H9 (cell line): ENCODE data around the gene FSIP1. TPM values are rescaled to one million over a fixed set of nuclear protein-coding genes. Genes with fewer than 3 reads are reported as not detected.

Source experiments
- DNase-seq: peaks from one replicate; pipeline ENCODE4 v3.0.0-alpha.2; 2017
- H2AFZ ChIP-seq: one replicate; pipeline ENCODE4 v1.6.1; 2013; ENCODE audit warnings: mild to moderate bottlenecking, low read length, control low read depth, moderate library complexity
- H2AK5ac ChIP-seq: 2 replicates; pipeline ENCODE4 v1.6.1; 2013; ENCODE audit warnings: low read length, control low read depth, mixed read lengths; ENCODE audit not compliant: insufficient read length
- H2BK120ac ChIP-seq: one replicate; pipeline ENCODE4 v1.6.1; 2013; ENCODE audit warnings: low read depth, mild to moderate bottlenecking, low read length, control low read depth, inconsistent platforms; ENCODE audit not compliant: poor library complexity, severe bottlenecking
- H2BK12ac ChIP-seq: 2 replicates; pipeline ENCODE4 v1.6.1; 2013; ENCODE audit warnings: low read length, control low read depth, mixed read lengths, low read depth; ENCODE audit not compliant: insufficient read length
- H2BK15ac ChIP-seq: 2 replicates; pipeline ENCODE4 v1.6.1; 2013; ENCODE audit warnings: low read depth, low read length, control low read depth
- H2BK20ac ChIP-seq: one replicate; pipeline ENCODE4 v1.6.1; 2013; ENCODE audit warnings: low read depth, mild to moderate bottlenecking, low read length, control low read depth, inconsistent platforms; ENCODE audit not compliant: poor library complexity, severe bottlenecking
- H2BK5ac ChIP-seq: 2 replicates; pipeline ENCODE4 v1.6.1; 2013; ENCODE audit warnings: low read length, control low read depth, mixed read lengths; ENCODE audit not compliant: insufficient read length
- H3K14ac ChIP-seq: 2 replicates; pipeline ENCODE4 v1.6.1; 2013; ENCODE audit warnings: low read length, control low read depth; ENCODE audit not compliant: insufficient read depth
- H3K18ac ChIP-seq: 2 replicates; pipeline ENCODE4 v1.6.1; 2013; ENCODE audit warnings: low read depth, mild to moderate bottlenecking, mixed read lengths, low read length, control low read depth; ENCODE audit not compliant: insufficient read length
- H3K23ac ChIP-seq: 2 replicates; pipeline ENCODE4 v1.6.1; 2013; ENCODE audit warnings: low read length, control low read depth, mixed read lengths, low read depth; ENCODE audit not compliant: insufficient read length
- H3K23me2 ChIP-seq: 2 replicates; pipeline ENCODE4 v1.6.1; 2013; ENCODE audit warnings: low read depth, mild to moderate bottlenecking, mixed read lengths, low read length, control low read depth; ENCODE audit not compliant: insufficient read length, poor library complexity, severe bottlenecking
- H3K27ac ChIP-seq: 2 replicates; pipeline ENCODE4 v1.5.1; 2013; ENCODE audit warnings: low read length, control low read depth, mixed read lengths, low read depth; ENCODE audit not compliant: insufficient read length
- H3K27me3 ChIP-seq: 2 replicates; pipeline ENCODE4 v1.6.1; 2013; ENCODE audit warnings: low read length, control low read depth, inconsistent platforms; ENCODE audit not compliant: insufficient read depth
- H3K4ac ChIP-seq: 2 replicates; pipeline ENCODE4 v1.6.1; 2013; ENCODE audit warnings: low read depth, mild to moderate bottlenecking, control low read depth, inconsistent platforms, low read length, moderate library complexity
- H3K4me1 ChIP-seq: 2 replicates; pipeline ENCODE4 v1.6.1; 2013; ENCODE audit warnings: low read length, control low read depth, inconsistent platforms; ENCODE audit not compliant: insufficient read depth
- H3K4me2 ChIP-seq: 2 replicates; pipeline ENCODE4 v1.6.1; 2013; ENCODE audit warnings: low read length, control low read depth, mixed read lengths; ENCODE audit not compliant: insufficient read length, insufficient read depth
- H3K56ac ChIP-seq: 2 replicates; pipeline ENCODE4 v1.6.1; 2013; ENCODE audit warnings: low read depth, mild to moderate bottlenecking, mixed read lengths, low read length, control low read depth; ENCODE audit not compliant: insufficient read length
- H3K79me1 ChIP-seq: 2 replicates; pipeline ENCODE4 v1.6.1; 2013; ENCODE audit warnings: low read depth, mild to moderate bottlenecking, moderate library complexity, low read length, control low read depth, inconsistent platforms; ENCODE audit not compliant: insufficient read depth, poor library complexity, severe bottlenecking
- H3K79me2 ChIP-seq: 2 replicates; pipeline ENCODE4 v1.6.1; 2013; ENCODE audit warnings: low read length, control low read depth, inconsistent platforms; ENCODE audit not compliant: insufficient read depth
- H3K9ac ChIP-seq: 2 replicates; pipeline ENCODE4 v1.6.1; 2013; ENCODE audit warnings: low read length, control low read depth, mixed read lengths; ENCODE audit not compliant: insufficient read length; ENCODE audit errors: extremely low read depth
- H3K9me3 ChIP-seq: one replicate; pipeline ENCODE4 v1.6.1; 2013; ENCODE audit warnings: low read depth, low read length, inconsistent platforms; ENCODE audit not compliant: control insufficient read depth
- H3T11ph ChIP-seq: one replicate; pipeline ENCODE4 v1.6.1; 2013; ENCODE audit warnings: mild to moderate bottlenecking, low read length, control low read depth, inconsistent platforms
- H4K20me1 ChIP-seq: one replicate; pipeline ENCODE4 v1.6.1; 2013; ENCODE audit not compliant: control insufficient read depth, insufficient read length, insufficient read depth
- H4K5ac ChIP-seq: 2 replicates; pipeline ENCODE4 v1.6.1; 2013; ENCODE audit warnings: low read depth, mild to moderate bottlenecking, mixed read lengths, low read length, control low read depth; ENCODE audit not compliant: insufficient read length
- H4K8ac ChIP-seq: replicated peaks from 2 replicates; pipeline ENCODE4 v1.6.1; 2013; ENCODE audit warnings: low read length, control low read depth, mixed read lengths, low read depth; ENCODE audit not compliant: insufficient read length
- H4K91ac ChIP-seq: 2 replicates; pipeline ENCODE4 v1.6.1; 2013; ENCODE audit warnings: low read depth, mild to moderate bottlenecking, moderate library complexity, mixed read lengths, low read length, control low read depth; ENCODE audit not compliant: insufficient read length
- H3K27ac Mint-ChIP-seq, 3 experiments: 2 replicates in 2 of 3; 3 replicates in 1 of 3; pipeline ENCODE4 v1.8.0; 2020 to 2021; ENCODE audit warnings: mixed read lengths in 3 of 3, mild to moderate bottlenecking in 1 of 3, moderate library complexity in 1 of 3
- H3K27me3 Mint-ChIP-seq: 2 replicates; pipeline ENCODE4 v1.8.0; 2021; ENCODE audit warnings: low read depth, mild to moderate bottlenecking, moderate library complexity, mixed read lengths
- H3K36me3 Mint-ChIP-seq, 3 experiments: 2 replicates in 2 of 3; 3 replicates in 1 of 3; pipeline ENCODE4 v1.8.0; 2020 to 2021; ENCODE audit warnings: low read depth in 3 of 3, mixed read lengths in 3 of 3; ENCODE audit not compliant: insufficient read depth in 1 of 3
- H3K4me1 Mint-ChIP-seq, 2 experiments: 2 replicates each; pipeline ENCODE4 v1.8.0; 2020; ENCODE audit warnings: mixed read lengths in 2 of 2
- H3K4me3 Mint-ChIP-seq, 2 experiments: 2 replicates in 1 of 2; 3 replicates in 1 of 2; pipeline ENCODE4 v1.8.0; 2020 to 2021; ENCODE audit warnings: mild to moderate bottlenecking in 2 of 2, mixed read lengths in 2 of 2, moderate library complexity in 1 of 2
- H3K9me3 Mint-ChIP-seq, 2 experiments: 2 replicates in 1 of 2; 3 replicates in 1 of 2; pipeline ENCODE4 v1.8.0; 2020; ENCODE audit warnings: mild to moderate bottlenecking in 2 of 2, mixed read lengths in 2 of 2, moderate library complexity in 1 of 2
- WGBS: extraction: QIAGEN DNeasy Blood & Tissue Kit; methylation state at CpG from one replicate; pipeline ENCODE4 v1.1.7; 2013; ENCODE audit warnings: missing lambda C conversion rate, low lambda C conversion rate, mixed read lengths; ENCODE audit not compliant: insufficient read length; ENCODE audit errors: extremely low coverage; 5-methylcytosine and 5-hydroxymethylcytosine counted together
- total RNA-seq: library from RNA; stranded (reverse); gene quantifications from 2 replicates; pipeline ENCODE4 v1.2.1, GENCODE V29; 2021
- TF ChIP-seq, protein P1 (sequence below): fragments of 200-600 bp; sonication (generic); conservative IDR thresholded peaks from 3 replicates; pipeline ENCODE4 v1.8.0; 2021; ENCODE audit warnings: antibody characterized with exemption, mild to moderate bottlenecking

The FSIP1 gene
- total RNA-seq, 1 experiment from 2014 or later, result 0.96 TPM

DNA sequence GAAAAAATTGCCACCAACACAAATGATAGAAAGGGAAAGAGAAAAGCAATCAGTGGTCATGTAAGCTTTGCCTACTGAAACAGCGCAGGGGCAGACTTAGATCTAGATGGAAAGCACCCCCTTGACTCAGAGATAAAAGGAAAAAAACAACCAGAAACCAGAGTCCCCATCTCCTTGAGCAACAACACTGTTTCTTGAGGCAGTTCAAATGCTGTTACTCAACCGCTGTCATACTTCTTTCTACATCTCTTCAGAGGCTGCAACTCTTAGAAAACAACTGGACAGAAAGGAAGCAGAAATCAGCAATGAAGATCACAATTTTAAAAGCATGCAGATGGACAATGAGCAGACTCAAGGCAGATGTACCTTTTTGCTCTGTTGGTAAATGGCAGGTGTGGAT, 36.5 kb downstream of the FSIP1 start:
- H2BK12ac ChIP-seq, result no peak overlapping the region
- H3K27ac Mint-ChIP-seq, result no peak overlapping the region
- H3K14ac ChIP-seq, result no peak overlapping the region
- no peak for DNase-seq
- no peak overlapping the region for H3K18ac ChIP-seq
- no peak overlapping the region for H4K91ac ChIP-seq
- H3K4me1 ChIP-seq, result no peaks in the 10 kb centered on the region
- H3K23ac ChIP-seq, result no peak overlapping the region
- no peak overlapping the region for H2BK5ac ChIP-seq
- no peak overlapping the region for H2AK5ac ChIP-seq
- no peak overlapping the region for H3K4me2 ChIP-seq
- no peaks in the 10 kb centered on the region for H3K79me2 ChIP-seq
- H3K4ac ChIP-seq, result no peak overlapping the region
- no peak overlapping the region for H3K56ac ChIP-seq
- H2AFZ ChIP-seq, result no peak overlapping the region
- no peaks in the 10 kb centered on the region for H4K20me1 ChIP-seq
- no peaks in the 10 kb centered on the region for H3K27me3 Mint-ChIP-seq
- H2BK20ac ChIP-seq, result no peak overlapping the region
- H3K9ac ChIP-seq, result no peak overlapping the region
- WGBS, result no CpG with 5 or more reads among the region's 2 CpGs
- no peak overlapping the region for H4K8ac ChIP-seq
- no peak overlapping the region for H3T11ph ChIP-seq
- H3K9me3 ChIP-seq, result no peaks in the 10 kb centered on the region
- H3K4me3 Mint-ChIP-seq, result no peak overlapping the region
- no peaks in the 10 kb centered on the region for H3K27me3 ChIP-seq
- H3K79me1 ChIP-seq, result no peaks in the 10 kb centered on the region
- TF ChIP-seq, protein P1, sequence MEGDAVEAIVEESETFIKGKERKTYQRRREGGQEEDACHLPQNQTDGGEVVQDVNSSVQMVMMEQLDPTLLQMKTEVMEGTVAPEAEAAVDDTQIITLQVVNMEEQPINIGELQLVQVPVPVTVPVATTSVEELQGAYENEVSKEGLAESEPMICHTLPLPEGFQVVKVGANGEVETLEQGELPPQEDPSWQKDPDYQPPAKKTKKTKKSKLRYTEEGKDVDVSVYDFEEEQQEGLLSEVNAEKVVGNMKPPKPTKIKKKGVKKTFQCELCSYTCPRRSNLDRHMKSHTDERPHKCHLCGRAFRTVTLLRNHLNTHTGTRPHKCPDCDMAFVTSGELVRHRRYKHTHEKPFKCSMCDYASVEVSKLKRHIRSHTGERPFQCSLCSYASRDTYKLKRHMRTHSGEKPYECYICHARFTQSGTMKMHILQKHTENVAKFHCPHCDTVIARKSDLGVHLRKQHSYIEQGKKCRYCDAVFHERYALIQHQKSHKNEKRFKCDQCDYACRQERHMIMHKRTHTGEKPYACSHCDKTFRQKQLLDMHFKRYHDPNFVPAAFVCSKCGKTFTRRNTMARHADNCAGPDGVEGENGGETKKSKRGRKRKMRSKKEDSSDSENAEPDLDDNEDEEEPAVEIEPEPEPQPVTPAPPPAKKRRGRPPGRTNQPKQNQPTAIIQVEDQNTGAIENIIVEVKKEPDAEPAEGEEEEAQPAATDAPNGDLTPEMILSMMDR, result no peak
- H3K27ac ChIP-seq, result no peak overlapping the region
- no peak overlapping the region for H2BK15ac ChIP-seq
- no peak overlapping the region for H2BK120ac ChIP-seq
- H3K9me3 Mint-ChIP-seq, result peaks cover 2 to 7% of the 10 kb centered on the region in 2 experiments; a peak in 3 of 5 replicates
- peaks cover 4 to 9% of the 10 kb centered on the region in 2 experiments; a peak in 2 of 4 replicates for H3K4me1 Mint-ChIP-seq
- peaks cover 0 to 21% (median 2%) of the 10 kb centered on the region in 3 experiments; a peak in 3 of 7 replicates for H3K36me3 Mint-ChIP-seq
- H3K23me2 ChIP-seq, result no peaks in the 10 kb centered on the region
- H4K5ac ChIP-seq, result no peak overlapping the region
